Thoracic aorta (tissue), 2 donors: ENCODE measurements around the gene PRR14. TPM values are rescaled to one million over a fixed set of nuclear protein-coding genes. Genes with fewer than 3 reads are reported as not detected.

Experiments used
- ATAC-seq: fragments of 150-250 bp; one replicate; pipeline ENCODE4 v1.8.0; 2017; ENCODE audit warnings: low read depth; ENCODE audit not compliant: insufficient number of reproducible peaks, low FRiP score
- DNase-seq: peaks from one replicate; pipeline ENCODE4 v3.0.0-alpha.2; 2020; ENCODE audit warnings: low spot score
- H3K27ac ChIP-seq, 2 donors: fragments of 200-600 bp; sonication (generic); 1 replicate in 1 of 2; 2 replicates in 1 of 2; pipeline ENCODE4 v1.5.1; 2016; ENCODE audit warnings: mild to moderate bottlenecking in 2 of 2, moderate library complexity in 2 of 2
- H3K27me3 ChIP-seq: fragments of 200-600 bp; sonication (generic); replicated peaks from 2 replicates; pipeline ENCODE4 v1.6.0; 2016; ENCODE audit warnings: mild to moderate bottlenecking; ENCODE audit not compliant: insufficient read depth
- H3K36me3 ChIP-seq: fragments of 200-600 bp; sonication (generic); one replicate; pipeline ENCODE4 v1.5.1; 2016
- H3K4me1 ChIP-seq, 2 donors: fragments of 200-600 bp; sonication (generic); 1 replicate in 1 of 2; 2 replicates in 1 of 2; pipeline versions ENCODE4 v1.5.1 to v1.6.0; 2016; ENCODE audit warnings: low read depth in 2 of 2, mild to moderate bottlenecking in 1 of 2; ENCODE audit not compliant: control insufficient read depth in 1 of 2
- H3K4me3 ChIP-seq: fragments of 200-600 bp; sonication (generic); 2 replicates; pipeline ENCODE4 v1.5.1; 2016; ENCODE audit warnings: mild to moderate bottlenecking
- H3K9me3 ChIP-seq: fragments of 200-600 bp; sonication (generic); 2 replicates; pipeline ENCODE4 v1.5.1; 2016
- CTCF ChIP-seq: fragments of 200-600 bp; sonication (generic); IDR thresholded peaks from one replicate; pipeline ENCODE4 v1.5.1; 2019; ENCODE audit warnings: antibody characterized with exemption
- total RNA-seq, 2 donors: library from RNA; depleted of rRNA; stranded (reverse); fragments of >200 nt; gene quantifications; one replicate each; pipeline versions ENCODE4 v1.1.0 to v1.2.3, GENCODE V29; 2016

The PRR14 gene
- total RNA-seq, 2 donors from 2014 or later, result 46.1 to 57.0 TPM

GRCh38 chr16:30657866-30658730 is 7.3 kb downstream of the PRR14 start, which contains the start of gene FBRS:
FBRS (plus strand) TSS chr16:30658431; CDS start chr16:30659519, 1,088 bp downstream.
- DNase-seq (peak; percentile 100), ATAC-seq (peak; percentile 91)
- Histone ChIP-seq H3K27me3 (no peaks in the 10 kb centered on the region), H3K4me1 (peaks cover 18 to 51% of the 10 kb centered on the region in 2 donors), H3K4me3 (peak within 1 kb of the TSS; percentile 98), H3K9me3 (no peaks in the 10 kb centered on the region), H3K36me3 (peaks cover 46% of the 10 kb centered on the region), H3K27ac (peak within 1 kb of the TSS; percentile 98 to 99)
- peak; percentile 66 for TF ChIP-seq CTCF

GRCh38 chr16:30658731-30659506 is 8.2 kb downstream of the PRR14 start:
- no peak for TF ChIP-seq CTCF

GRCh38 chr16:30659507-30660423 is 9.0 kb downstream of the PRR14 start:
- ATAC-seq (no peak), DNase-seq (no peak)
- H3K36me3 ChIP-seq, result peaks cover 44% of the 10 kb centered on the region
- H3K4me3 ChIP-seq, result peak overlapping the region; percentile 98
- H3K4me1 ChIP-seq, result peaks cover 18 to 48% of the 10 kb centered on the region in 2 donors
- no peaks in the 10 kb centered on the region for H3K27me3 ChIP-seq
- TF ChIP-seq CTCF, result no peak
- H3K9me3 ChIP-seq, result no peaks in the 10 kb centered on the region
- H3K27ac ChIP-seq, result peak overlapping the region; percentile 98 to 99

More at GRCh38 chr16:30658731-30659506, 8.2 kb downstream of the PRR14 start:
- ATAC-seq (peak; percentile 59), DNase-seq (peak; percentile 85)
- H3K4me3 ChIP-seq, result peak overlapping the region; percentile 98
- H3K27me3 ChIP-seq, result no peaks in the 10 kb centered on the region
- peaks cover 18 to 52% of the 10 kb centered on the region in 2 donors for H3K4me1 ChIP-seq
- H3K27ac ChIP-seq, result peak overlapping the region; percentile 98 to 99
- peaks cover 46% of the 10 kb centered on the region for H3K36me3 ChIP-seq
- H3K9me3 ChIP-seq, result no peaks in the 10 kb centered on the region

- Histone ChIP-seq H3K27me3 (no peaks in the 10 kb centered on the region), H3K4me1 (peaks cover 18 to 48% of the 10 kb centered on the region in 2 donors), H3K9me3 (no peaks in the 10 kb centered on the region), H3K36me3 (peaks cover 44% of the 10 kb centered on the region), H3K27ac (peak overlapping the region; percentile 98 to 99), H3K4me3 (peak overlapping the region; percentile 98)
- no peak for DNase-seq
- TF ChIP-seq CTCF, result no peak
- ATAC-seq, result no peak
These were observed 9.9 kb downstream of the PRR14 start for GRCh38 chr16:30660424-30661261.
